H7 (cell line): ENCODE data around the gene PPL. TPM values are rescaled to one million over a fixed set of nuclear protein-coding genes. Genes with fewer than 3 reads are reported as not detected.
"Not testable (repeated sequence)": the region's sequence is repeated elsewhere in the genome, so short reads cannot be mapped to it uniquely, and the experiment has no call there.

Source experiments
- DNase-seq: peaks from one replicate; pipeline ENCODE4 v3.0.0; 2012
- H3K27me3 ChIP-seq: 2 replicates; pipeline ENCODE4 v1.6.0; 2011; ENCODE audit warnings: mild to moderate bottlenecking, low read length; ENCODE audit not compliant: control insufficient read depth, insufficient read depth
- H3K36me3 ChIP-seq: replicated peaks from 2 replicates; pipeline ENCODE4 v1.5.1; 2011; ENCODE audit warnings: low read length; ENCODE audit not compliant: control insufficient read depth, insufficient read depth
- H3K4me3 ChIP-seq: 2 replicates; pipeline ENCODE4 v1.5.1; 2011; ENCODE audit warnings: low read depth, mild to moderate bottlenecking, control low read depth, low read length, moderate library complexity; ENCODE audit not compliant: insufficient read depth
- total RNA-seq: library from RNA; depleted of rRNA; stranded (reverse); fragments of >200 nt; shearing (Covaris generic); gene quantifications from 2 replicates; pipeline ENCODE4 v1.2.3, GENCODE V29; 2014

The PPL gene
- total RNA-seq, 1 experiment from 2014 or later, result 10.2 TPM

- no peak for DNase-seq
These were observed 23.7 kb downstream of the PPL start for GRCh38 chr16:4913130-4913773.

GRCh38 chr16:4911970-4912386 is 25.0 kb downstream of the PPL start:
- H3K36me3 ChIP-seq, result no peaks in the 10 kb centered on the region
- H3K27me3 ChIP-seq, result no peaks in the 10 kb centered on the region
- no peak overlapping the region for H3K4me3 ChIP-seq
- no peak for DNase-seq

More at GRCh38 chr16:4913130-4913773, 23.7 kb downstream of the PPL start:
- no peaks in the 10 kb centered on the region for H3K36me3 ChIP-seq
- no peak overlapping the region for H3K4me3 ChIP-seq
- H3K27me3 ChIP-seq, result no peaks in the 10 kb centered on the region

GRCh38 chr16:4910828-4911227 is 26.1 kb downstream of the PPL start:
- no peaks in the 10 kb centered on the region for H3K36me3 ChIP-seq
- no peaks in the 10 kb centered on the region for H3K27me3 ChIP-seq
- DNase-seq, result no peak
- no peak overlapping the region for H3K4me3 ChIP-seq

DNA sequence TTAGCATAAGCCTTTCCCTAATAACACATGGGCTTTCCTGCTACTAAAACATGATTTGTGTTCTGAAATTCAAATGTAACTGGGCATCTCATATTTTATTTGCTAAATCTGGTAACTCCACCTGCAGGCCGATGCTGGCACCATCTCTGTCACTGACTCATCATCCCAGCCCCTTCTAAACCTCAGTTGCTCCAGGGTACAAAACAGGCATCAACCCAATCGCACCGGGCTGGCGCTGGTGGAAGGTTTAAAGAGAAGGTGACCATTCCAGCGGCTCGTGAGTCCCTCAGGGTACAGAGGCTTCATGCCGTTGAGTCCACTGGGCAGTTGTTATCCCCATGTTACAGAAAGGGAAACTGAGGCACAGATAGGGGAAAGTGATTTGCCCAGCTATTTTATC is 27.1 kb downstream of the PPL start:
- DNase-seq, result peak; percentile 51
- Histone ChIP-seq H3K4me3 (no peak overlapping the region), H3K27me3 (no peaks in the 10 kb centered on the region), H3K36me3 (no peaks in the 10 kb centered on the region)

GRCh38 chr16:4908854-4909401 is 28.0 kb downstream of the PPL start:
- no peaks in the 10 kb centered on the region for H3K36me3 ChIP-seq
- H3K4me3 ChIP-seq, result no peak overlapping the region
- no peaks in the 10 kb centered on the region for H3K27me3 ChIP-seq
- DNase-seq, result peak; percentile 45

DNA sequence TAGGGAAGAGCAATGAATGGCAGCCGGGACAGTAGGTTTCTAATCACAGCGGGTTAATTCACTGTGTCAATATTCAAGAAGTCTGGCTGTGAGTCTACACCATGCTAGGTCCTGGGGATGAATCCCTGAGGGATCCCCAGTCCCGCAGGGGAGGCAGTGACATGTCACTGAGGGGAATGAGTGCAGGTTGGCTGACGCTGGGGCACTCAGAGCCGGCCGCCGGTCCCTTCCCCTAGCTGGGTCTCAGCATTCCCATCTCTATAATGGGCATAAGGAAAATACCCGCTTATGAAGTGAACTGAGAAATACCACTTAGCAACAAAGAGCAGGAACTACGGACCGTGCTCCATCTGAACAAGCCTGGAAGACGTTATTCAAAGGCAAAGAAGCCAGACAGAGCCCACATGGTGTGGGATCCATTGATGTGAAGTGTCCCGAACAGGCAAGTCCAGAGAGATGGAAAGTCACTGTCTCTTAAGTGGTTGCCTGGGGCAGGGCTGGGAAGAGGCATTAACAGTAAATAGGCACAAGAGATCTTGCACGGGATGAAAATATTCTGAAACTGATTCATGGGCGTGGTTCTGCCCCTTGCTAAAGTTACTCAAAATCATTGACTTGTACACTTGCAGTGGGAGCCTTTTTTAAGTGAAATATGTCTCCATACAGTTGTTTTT is 31.9 kb downstream of the PPL start:
- peak; percentile 57 for DNase-seq
- Histone ChIP-seq H3K4me3 (no peak overlapping the region), H3K36me3 (peaks cover 3% of the 10 kb centered on the region), H3K27me3 (no peaks in the 10 kb centered on the region)

- Histone ChIP-seq H3K4me3 (no peak overlapping the region), H3K36me3 (peaks cover 3% of the 10 kb centered on the region), H3K27me3 (no peaks in the 10 kb centered on the region)
- peak; percentile 59 for DNase-seq
These were observed 32.6 kb downstream of the PPL start for GRCh38 chr16:4904108-4904941.

GRCh38 chr16:4902038-4902437 is 34.9 kb downstream of the PPL start:
- Histone ChIP-seq H3K36me3 (peaks cover 10% of the 10 kb centered on the region), H3K27me3 (no peaks in the 10 kb centered on the region), H3K4me3 (no peak overlapping the region)
- DNase-seq, result no peak

GRCh38 chr16:4900750-4901149 is 36.2 kb downstream of the PPL start:
- H3K36me3 ChIP-seq, result peaks cover 12% of the 10 kb centered on the region

GRCh38 chr16:4900036-4900435 is 36.9 kb downstream of the PPL start:
- Histone ChIP-seq H3K27me3 (no peaks in the 10 kb centered on the region), H3K36me3 (peaks cover 16% of the 10 kb centered on the region), H3K4me3 (no peak overlapping the region)
- no peak for DNase-seq

More at GRCh38 chr16:4900750-4901149, 36.2 kb downstream of the PPL start:
- H3K27me3 ChIP-seq, result no peaks in the 10 kb centered on the region
- no peak overlapping the region for H3K4me3 ChIP-seq
- no peak for DNase-seq

DNA sequence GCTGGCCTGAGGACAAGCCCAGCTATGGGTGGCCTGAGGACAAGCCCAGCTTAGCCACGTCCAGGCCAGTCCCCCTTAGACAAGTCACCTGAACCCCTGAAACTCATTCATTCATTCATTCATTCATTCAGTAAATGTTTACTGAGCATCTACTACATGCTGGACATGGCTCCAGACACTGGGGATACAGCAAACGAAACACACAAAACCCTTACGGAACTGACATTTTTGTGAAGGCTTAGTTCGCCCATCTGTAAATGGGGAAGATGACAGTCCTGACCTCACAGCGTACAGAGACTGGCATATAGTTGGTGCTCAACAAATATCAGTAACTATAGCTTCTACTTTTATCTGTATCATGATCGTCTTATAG is 37.5 kb downstream of the PPL start:
- H3K36me3 ChIP-seq, result peaks cover 20% of the 10 kb centered on the region
- DNase-seq, result no peak
- H3K4me3 ChIP-seq, result no peak overlapping the region
- no peaks in the 10 kb centered on the region for H3K27me3 ChIP-seq

- no peak for DNase-seq
- Histone ChIP-seq H3K27me3 (no peaks in the 10 kb centered on the region), H3K4me3 (no peak overlapping the region), H3K36me3 (peaks cover 20% of the 10 kb centered on the region)
These were observed 38.0 kb downstream of the PPL start for GRCh38 chr16:4898811-4899473.

DNA sequence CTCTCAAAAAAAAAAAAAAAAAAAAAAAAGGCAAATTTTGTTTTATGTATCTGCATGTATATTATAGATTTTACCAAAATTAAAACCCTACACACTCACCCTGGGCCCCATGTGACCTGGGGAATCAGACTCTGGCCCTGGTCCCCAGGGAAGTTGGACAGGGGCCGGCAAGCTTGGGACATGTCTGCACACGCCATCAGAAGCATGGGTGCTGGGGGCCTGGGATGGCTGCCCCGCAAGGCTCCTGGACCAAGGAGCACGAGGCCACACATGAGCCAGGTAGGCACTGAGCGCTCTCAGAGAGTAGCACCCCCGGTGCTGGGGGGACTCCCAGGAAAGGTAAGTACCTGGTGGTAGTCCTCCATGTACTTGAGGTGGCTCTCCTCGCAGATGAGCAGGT is 39.6 kb downstream of the PPL start:
- Histone ChIP-seq H3K27me3 (no peaks in the 10 kb centered on the region), H3K4me3 (no peak overlapping the region), H3K36me3 (peaks cover 22% of the 10 kb centered on the region)
- DNase-seq, result no peak

- H3K4me3 ChIP-seq, H3K27me3 ChIP-seq, DNase-seq: not testable (repeated sequence)
- peaks cover 19% of the 10 kb centered on the region for H3K36me3 ChIP-seq
These were observed 40.2 kb downstream of the PPL start for GRCh38 chr16:4896761-4897160.
